Duodenal mucosa (tissue), 2 donors: ENCODE measurements around the gene CST6.

Experiments
- H3K27ac ChIP-seq: one replicate; pipeline ENCODE4 v1.7.0; 2013; ENCODE audit warnings: low read depth, low read length
- H3K27me3 ChIP-seq, 2 donors: one replicate each; pipeline ENCODE4 v1.7.0; 2013; ENCODE audit warnings: low read length in 2 of 2, control low read depth in 1 of 2; ENCODE audit not compliant: insufficient read depth in 2 of 2, control insufficient read depth in 1 of 2
- H3K36me3 ChIP-seq, 2 donors: one replicate each; pipeline ENCODE4 v1.7.0; 2013; ENCODE audit warnings: low read length in 2 of 2, control low read depth in 1 of 2; ENCODE audit not compliant: insufficient read depth in 2 of 2, control insufficient read depth in 1 of 2
- H3K4me1 ChIP-seq, 2 donors: one replicate each; pipeline ENCODE4 v1.7.0; 2013; ENCODE audit warnings: low read length in 2 of 2, control low read depth in 1 of 2; ENCODE audit not compliant: insufficient read depth in 2 of 2, control insufficient read depth in 1 of 2
- H3K4me3 ChIP-seq, 2 donors: one replicate each; pipeline ENCODE4 v1.7.0; 2013; ENCODE audit warnings: low read length in 2 of 2, low read depth in 1 of 2
- H3K9ac ChIP-seq, 2 donors: one replicate each; pipeline ENCODE4 v1.7.0; 2013; ENCODE audit warnings: low read length in 2 of 2, low read depth in 1 of 2
- H3K9me3 ChIP-seq, 2 donors: one replicate each; pipeline ENCODE4 v1.7.0; 2013; ENCODE audit warnings: low read length in 2 of 2, control low read depth in 1 of 2; ENCODE audit not compliant: control insufficient read depth in 1 of 2

Gene CST6

GRCh38 chr11:65976216-65977176 is 35.3 kb upstream of the CST6 start:
- Histone ChIP-seq H3K27me3 (no peaks in the 10 kb centered on the region), H3K9ac (no peak overlapping the region), H3K4me1 (no peaks in the 10 kb centered on the region), H3K4me3 (no peak overlapping the region), H3K36me3 (peaks cover 28 to 56% of the 10 kb centered on the region in 2 donors), H3K27ac (no peak overlapping the region), H3K9me3 (no peaks in the 10 kb centered on the region)

- H3K27ac ChIP-seq, result no peak overlapping the region
- H3K4me3 ChIP-seq, result no peak overlapping the region
- no peaks in the 10 kb centered on the region for H3K27me3 ChIP-seq
- no peak overlapping the region for H3K9ac ChIP-seq
- no peaks in the 10 kb centered on the region for H3K9me3 ChIP-seq
- peaks cover 28 to 51% of the 10 kb centered on the region in 2 donors for H3K36me3 ChIP-seq
- no peaks in the 10 kb centered on the region for H3K4me1 ChIP-seq
Measured at GRCh38 chr11:65977621-65978390, 34.0 kb upstream of the CST6 start.

GRCh38 chr11:65978391-65979238 is 33.2 kb upstream of the CST6 start:
- Histone ChIP-seq H3K9ac (no peak overlapping the region), H3K4me3 (no peak overlapping the region), H3K36me3 (peaks cover 22 to 44% of the 10 kb centered on the region in 2 donors), H3K4me1 (no peaks in the 10 kb centered on the region), H3K9me3 (no peaks in the 10 kb centered on the region), H3K27ac (no peak overlapping the region), H3K27me3 (no peaks in the 10 kb centered on the region)

- Histone ChIP-seq H3K36me3 (peaks cover 20 to 43% of the 10 kb centered on the region in 2 donors), H3K4me3 (no peak overlapping the region), H3K27me3 (no peaks in the 10 kb centered on the region), H3K4me1 (no peaks in the 10 kb centered on the region), H3K9me3 (no peaks in the 10 kb centered on the region), H3K27ac (no peak overlapping the region), H3K9ac (no peak overlapping the region)
Measured at GRCh38 chr11:65979261-65979759, 32.5 kb upstream of the CST6 start.

GRCh38 chr11:65981101-65981740 is 30.6 kb upstream of the CST6 start:
- H3K36me3 ChIP-seq, result peaks cover 14 to 37% of the 10 kb centered on the region in 2 donors
- no peak overlapping the region for H3K4me3 ChIP-seq
- H3K9me3 ChIP-seq, result no peaks in the 10 kb centered on the region
- H3K9ac ChIP-seq, result no peak overlapping the region
- no peaks in the 10 kb centered on the region for H3K27me3 ChIP-seq
- no peak overlapping the region for H3K27ac ChIP-seq
- no peaks in the 10 kb centered on the region for H3K4me1 ChIP-seq

- Histone ChIP-seq H3K9me3 (no peaks in the 10 kb centered on the region), H3K27ac (no peak overlapping the region), H3K9ac (no peak overlapping the region), H3K36me3 (peaks cover 6 to 27% of the 10 kb centered on the region in 2 donors), H3K27me3 (no peaks in the 10 kb centered on the region), H3K4me3 (no peak overlapping the region), H3K4me1 (no peaks in the 10 kb centered on the region)
Measured at GRCh38 chr11:65981972-65982823, 29.6 kb upstream of the CST6 start.

- Histone ChIP-seq H3K4me1 (no peaks in the 10 kb centered on the region), H3K27ac (no peak overlapping the region), H3K4me3 (no peak overlapping the region)
Measured at GRCh38 chr11:65982824-65983588, 28.8 kb upstream of the CST6 start.

GRCh38 chr11:65983589-65983987 is 28.2 kb upstream of the CST6 start:
- no peak overlapping the region for H3K9ac ChIP-seq
- no peak overlapping the region for H3K27ac ChIP-seq
- H3K4me1 ChIP-seq, result no peaks in the 10 kb centered on the region

More at GRCh38 chr11:65982824-65983588, 28.8 kb upstream of the CST6 start:
- Histone ChIP-seq H3K27me3 (no peaks in the 10 kb centered on the region), H3K9ac (no peak overlapping the region), H3K9me3 (no peaks in the 10 kb centered on the region), H3K36me3 (peaks cover 0 to 19% of the 10 kb centered on the region in 2 donors)

More at GRCh38 chr11:65983589-65983987, 28.2 kb upstream of the CST6 start:
- no peak overlapping the region for H3K4me3 ChIP-seq
- H3K27me3 ChIP-seq, result no peaks in the 10 kb centered on the region
- peaks cover 0 to 13% of the 10 kb centered on the region in 2 donors for H3K36me3 ChIP-seq
- H3K9me3 ChIP-seq, result no peaks in the 10 kb centered on the region
